Fibroblast of villous mesenchyme (primary cell): ENCODE data around the gene SRP54. TPM values are rescaled to one million over a fixed set of nuclear protein-coding genes. Genes with fewer than 3 reads are reported as not detected.

Experiments used
- DNase-seq: peaks from one replicate; pipeline ENCODE4 v3.0.0-alpha.2; 2010; ENCODE audit warnings: low read depth
- H3K4me3 ChIP-seq: 2 replicates; pipeline ENCODE4 v1.5.1; 2011; ENCODE audit warnings: low read depth, mild to moderate bottlenecking, low read length
- total RNA-seq: library from RNA; depleted of rRNA; stranded (reverse); fragments of >200 nt; gene quantifications from 2 replicates; pipeline ENCODE4 v1.2.3, GENCODE V29; 2012
- TF ChIP-seq, protein P1 (sequence below): IDR thresholded peaks from 2 replicates; pipeline ENCODE4 v1.5.1; 2012; ENCODE audit warnings: low read depth, mild to moderate bottlenecking, low read length; ENCODE audit not compliant: insufficient read depth

The SRP54 gene
- total RNA-seq: 85.4 and 108 TPM in 2 replicates

GRCh38 chr14:34982421-34983147 lies at the start of gene SRP54:
Gene SRP54 (plus strand): TSS chr14:34982992. CDS start chr14:34996710, 13,718 bp downstream.
- TF ChIP-seq, protein P1, sequence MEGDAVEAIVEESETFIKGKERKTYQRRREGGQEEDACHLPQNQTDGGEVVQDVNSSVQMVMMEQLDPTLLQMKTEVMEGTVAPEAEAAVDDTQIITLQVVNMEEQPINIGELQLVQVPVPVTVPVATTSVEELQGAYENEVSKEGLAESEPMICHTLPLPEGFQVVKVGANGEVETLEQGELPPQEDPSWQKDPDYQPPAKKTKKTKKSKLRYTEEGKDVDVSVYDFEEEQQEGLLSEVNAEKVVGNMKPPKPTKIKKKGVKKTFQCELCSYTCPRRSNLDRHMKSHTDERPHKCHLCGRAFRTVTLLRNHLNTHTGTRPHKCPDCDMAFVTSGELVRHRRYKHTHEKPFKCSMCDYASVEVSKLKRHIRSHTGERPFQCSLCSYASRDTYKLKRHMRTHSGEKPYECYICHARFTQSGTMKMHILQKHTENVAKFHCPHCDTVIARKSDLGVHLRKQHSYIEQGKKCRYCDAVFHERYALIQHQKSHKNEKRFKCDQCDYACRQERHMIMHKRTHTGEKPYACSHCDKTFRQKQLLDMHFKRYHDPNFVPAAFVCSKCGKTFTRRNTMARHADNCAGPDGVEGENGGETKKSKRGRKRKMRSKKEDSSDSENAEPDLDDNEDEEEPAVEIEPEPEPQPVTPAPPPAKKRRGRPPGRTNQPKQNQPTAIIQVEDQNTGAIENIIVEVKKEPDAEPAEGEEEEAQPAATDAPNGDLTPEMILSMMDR: peak; percentile 34
- peak; percentile 99 for DNase-seq

GRCh38 chr14:34933301-34933700 lies 49.5 kb upstream of the SRP54 start:
- TF ChIP-seq, protein P1: no peak
- H3K4me3 ChIP-seq: no peak overlapping the region
- DNase-seq: no peak

More at GRCh38 chr14:34982421-34983147, at the start of gene SRP54:
- H3K4me3 ChIP-seq: peak within 1 kb of the TSS; percentile 94

DNA sequence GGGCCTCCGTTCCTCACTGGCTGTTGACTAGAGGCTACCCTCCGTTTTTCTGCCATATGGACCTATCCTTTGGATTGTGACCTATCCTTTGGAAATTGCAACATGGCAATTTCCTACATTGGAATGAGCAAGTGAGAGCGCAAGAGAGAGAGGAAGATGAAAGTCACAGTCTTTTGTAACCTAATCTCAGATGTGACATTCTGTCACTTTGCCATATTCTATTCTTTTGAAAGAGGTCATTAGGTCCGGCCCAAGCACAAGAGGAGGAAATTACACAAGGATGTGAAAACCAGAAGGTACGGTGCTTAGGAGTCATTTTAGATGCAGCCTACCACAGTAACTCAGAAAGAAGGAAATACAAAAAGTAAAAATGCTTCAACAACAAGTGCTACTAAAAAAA lies 47.3 kb upstream of the SRP54 start:
- H3K4me3 ChIP-seq: no peak overlapping the region
- no peak for DNase-seq
- TF ChIP-seq, protein P1: no peak

- DNase-seq: no peak
- TF ChIP-seq, protein P1: no peak
- H3K4me3 ChIP-seq: no peak overlapping the region
Measured at GRCh38 chr14:34937442-34937841, 45.4 kb upstream of the SRP54 start.

DNA sequence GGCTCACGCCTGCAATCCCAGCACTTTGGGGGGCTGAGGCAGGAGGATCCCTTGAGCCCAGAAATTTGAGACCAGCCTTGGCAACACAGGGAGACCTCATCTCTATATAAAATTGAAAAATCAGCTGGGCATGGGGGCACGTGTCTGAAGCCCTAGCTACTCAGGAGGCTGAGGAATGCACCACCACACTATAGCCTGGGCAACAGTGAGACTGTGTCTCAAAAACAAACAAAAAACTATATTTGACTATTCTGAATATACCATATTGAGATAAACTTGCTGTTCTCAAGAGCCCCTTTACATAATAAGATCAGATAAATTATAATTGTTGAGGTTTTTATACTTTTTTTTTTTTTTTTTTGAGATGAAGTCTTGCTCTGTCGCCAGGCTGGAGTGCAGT lies 44.9 kb upstream of the SRP54 start:
- no peak overlapping the region for H3K4me3 ChIP-seq
- TF ChIP-seq, protein P1: no peak
- no peak for DNase-seq

GRCh38 chr14:34943506-34943905 lies 39.3 kb upstream of the SRP54 start:
- H3K4me3 ChIP-seq: no peak overlapping the region
- DNase-seq: no peak
- TF ChIP-seq, protein P1: no peak

DNA sequence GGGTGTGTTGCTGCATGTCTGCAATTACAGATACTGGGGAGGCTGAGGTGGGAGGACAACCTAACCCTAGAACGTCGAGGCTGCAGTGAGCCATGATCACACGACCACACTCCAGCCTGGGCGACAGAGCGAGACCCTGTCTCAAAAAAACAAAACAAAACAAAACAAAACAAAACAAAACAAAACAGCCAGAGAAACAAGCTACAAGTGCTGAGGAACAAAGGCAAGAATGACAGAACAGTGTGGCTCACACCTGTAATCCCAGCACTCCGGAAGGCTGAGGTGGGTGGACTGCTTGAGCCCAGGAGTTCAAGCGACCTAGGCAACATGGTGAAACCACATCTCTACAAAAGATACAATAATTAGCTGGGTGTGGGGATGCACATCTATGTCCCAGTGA lies 38.0 kb upstream of the SRP54 start:
- no peak overlapping the region for H3K4me3 ChIP-seq
- no peak for DNase-seq
- TF ChIP-seq, protein P1: no peak
